ENCODE results near the gene SH3TC1. TPM values are rescaled to one million over a fixed set of nuclear protein-coding genes. Genes with fewer than 3 reads are reported as not detected.

Gene SH3TC1
- total and polyA plus RNA-seq, 9 donors: 1.1 to 34.5 (median 5.4) TPM

GRCh38 chr4:8217246-8217511, 18.1 kb downstream of the SH3TC1 start:
- no peak for DNase-seq
- H3K4me1 ChIP-seq (ENCODE audit: insufficient read depth): no peaks in the 10 kb centered on the region
- no peaks in the 10 kb centered on the region for H3K27me3 ChIP-seq
- no peaks in the 10 kb centered on the region for H3K36me3 ChIP-seq
- intact Hi-C loops (cut with DNase I): no loop called here
- no peak overlapping the region for H3K27ac ChIP-seq
- TF ChIP-seq POLR2A (IDR thresholded peaks at IDR 0.05) (no peak), EP300 (IDR thresholded peaks at IDR 0.05) (no peak), CTCF (IDR thresholded peaks at IDR 0.05) (no peak)
- 77 to 81% (median 81%) methylated on average over 6 of the region's 6 CpGs for WGBS, 3 donors
- H3K9me3 ChIP-seq: no peaks in the 10 kb centered on the region
- no peak overlapping the region for H3K4me3 ChIP-seq

GRCh38 chr4:8217871-8218270, 18.8 kb downstream of the SH3TC1 start:
- Histone ChIP-seq H3K36me3 (no peaks in the 10 kb centered on the region), H3K4me3 (no peak overlapping the region), H3K4me1 (ENCODE audit: insufficient read depth) (no peaks in the 10 kb centered on the region), H3K27me3 (no peaks in the 10 kb centered on the region), H3K9me3 (no peaks in the 10 kb centered on the region), H3K27ac (no peak overlapping the region)
- TF ChIP-seq EP300 (IDR thresholded peaks at IDR 0.05) (no peak), POLR2A (IDR thresholded peaks at IDR 0.05) (no peak), CTCF (IDR thresholded peaks at IDR 0.05) (no peak)
- 79 to 91% (median 82%) methylated on average over 9 of the region's 9 CpGs for WGBS, 3 donors
- intact Hi-C loops (cut with DNase I): no loop called here
- no peak for DNase-seq

- H3K36me3 ChIP-seq: no peaks in the 10 kb centered on the region
- no peak for TF ChIP-seq CTCF (IDR thresholded peaks at IDR 0.05)
- no peaks in the 10 kb centered on the region for H3K27me3 ChIP-seq
Observed at GRCh38 chr4:8218371-8219031, 19.4 kb downstream of the SH3TC1 start.

GRCh38 chr4:8219236-8219635, 20.1 kb downstream of the SH3TC1 start:
- no peaks in the 10 kb centered on the region for H3K9me3 ChIP-seq
- intact Hi-C loops (cut with DNase I): no loop called here
- no peaks in the 10 kb centered on the region for H3K4me1 ChIP-seq (ENCODE audit: insufficient read depth)
- no peak for DNase-seq
- H3K27me3 ChIP-seq: no peaks in the 10 kb centered on the region
- H3K4me3 ChIP-seq: no peak overlapping the region
- no peaks in the 10 kb centered on the region for H3K36me3 ChIP-seq
- no peak for TF ChIP-seq CTCF (IDR thresholded peaks at IDR 0.05)
- TF ChIP-seq EP300 (IDR thresholded peaks at IDR 0.05): no peak
- TF ChIP-seq POLR2A (IDR thresholded peaks at IDR 0.05): no peak
- no peak overlapping the region for H3K27ac ChIP-seq
- WGBS, 3 donors: 62 to 84% (median 65%) methylated on average over 15 to 21 of the region's 21 CpGs

More at GRCh38 chr4:8218371-8219031, 19.4 kb downstream of the SH3TC1 start:
- 92 to 97% (median 93%) methylated on average over 20 of the region's 20 CpGs for WGBS, 3 donors
- intact Hi-C loops (cut with DNase I): no loop called here
- no peaks in the 10 kb centered on the region for H3K9me3 ChIP-seq
- no peak overlapping the region for H3K27ac ChIP-seq
- H3K4me1 ChIP-seq (ENCODE audit: insufficient read depth): no peaks in the 10 kb centered on the region
- H3K4me3 ChIP-seq: no peak overlapping the region
- DNase-seq: no peak
